Right forelimb (tissue), 1 donor: ENCODE data around the gene IL36B.
"Not testable (repeated sequence)": the region's sequence is repeated elsewhere in the genome, so short reads cannot be mapped to it uniquely, and the experiment has no call there.

Source experiments
- DNase-seq: peaks from one replicate; pipeline ENCODE4 v3.0.0-alpha.2; 2018

IL36B gene

GRCh38 chr2:113052396-113052917 lies at the start of gene IL36B:
Gene IL36B (minus strand): TSS chr2:113052867.
- DNase-seq, result no peak

- DNase-seq, result no peak
These were observed 49.5 kb upstream of the IL36B start for GRCh38 chr2:113102133-113102532.

GRCh38 chr2:113098532-113098931 lies 45.9 kb upstream of the IL36B start:
- DNase-seq, result no peak

- no peak for DNase-seq
These were observed 45.4 kb upstream of the IL36B start for GRCh38 chr2:113098041-113098440.

GRCh38 chr2:113096842-113097618 lies 44.4 kb upstream of the IL36B start:
- not testable (repeated sequence) for DNase-seq

GRCh38 chr2:113096306-113096705 lies 43.6 kb upstream of the IL36B start:
- DNase-seq, result not testable (repeated sequence)

GRCh38 chr2:113093613-113093977 lies 40.9 kb upstream of the IL36B start:
- no peak for DNase-seq

- no peak for DNase-seq
These were observed 40.4 kb upstream of the IL36B start for GRCh38 chr2:113092864-113093612.

GRCh38 chr2:113091231-113091896 lies 38.7 kb upstream of the IL36B start:
- no peak for DNase-seq

- no peak for DNase-seq
These were observed 37.2 kb upstream of the IL36B start for GRCh38 chr2:113089916-113090315.

- no peak for DNase-seq
These were observed 35.7 kb upstream of the IL36B start for GRCh38 chr2:113088213-113088992.

GRCh38 chr2:113085542-113085941 lies 32.9 kb upstream of the IL36B start:
- DNase-seq, result no peak

- no peak for DNase-seq
These were observed 31.8 kb upstream of the IL36B start for GRCh38 chr2:113084249-113085000.

- DNase-seq, result no peak
These were observed 30.6 kb upstream of the IL36B start for GRCh38 chr2:113083296-113083695.

- no peak for DNase-seq
These were observed 29.0 kb upstream of the IL36B start for GRCh38 chr2:113081488-113082210.

GRCh38 chr2:113080134-113080533 lies 27.5 kb upstream of the IL36B start:
- peak; percentile 60 for DNase-seq

- no peak for DNase-seq
These were observed 26.5 kb upstream of the IL36B start for GRCh38 chr2:113079131-113079530.

- no peak for DNase-seq
These were observed 25.7 kb upstream of the IL36B start for GRCh38 chr2:113078350-113078839.

- DNase-seq, result no peak
These were observed 25.3 kb upstream of the IL36B start for GRCh38 chr2:113077921-113078320.

- DNase-seq, result no peak
These were observed 24.4 kb upstream of the IL36B start for GRCh38 chr2:113076954-113077669.
